Neural cell (in vitro differentiated cells): ENCODE data around the gene HNF1B.

Experiments
- CTCF ChIP-seq: fragments of 450-650 bp; IDR thresholded peaks from 2 replicates; pipeline ENCODE4 v1.5.1; 2014; ENCODE audit warnings: antibody characterized with exemption, mild to moderate bottlenecking, moderate library complexity; ENCODE audit not compliant: poor library complexity, severe bottlenecking
- EZH2 ChIP-seq: fragments of 200-600, 300-800 bp; shearing (Covaris generic), sonication (generic); IDR thresholded peaks from 2 replicates; pipeline ENCODE4 v1.6.1; 2014; ENCODE audit warnings: antibody characterized with exemption, low read length, borderline replicate concordance, mild to moderate bottlenecking; ENCODE audit not compliant: insufficient read depth, poor library complexity, severe bottlenecking
- MXI1 ChIP-seq: fragments of 450-650 bp; conservative IDR thresholded peaks from 2 replicates; pipeline ENCODE4 v1.6.1; 2014; ENCODE audit warnings: antibody characterized with exemption, mild to moderate bottlenecking; ENCODE audit not compliant: poor library complexity, severe bottlenecking
- POLR2AphosphoS5 ChIP-seq: IDR thresholded peaks from 2 replicates; pipeline ENCODE4 v1.6.1; 2012
- RAD21 ChIP-seq: fragments of 450-650 bp; conservative IDR thresholded peaks from 2 replicates; pipeline ENCODE4 v1.6.1; 2014; ENCODE audit warnings: antibody characterized with exemption, mild to moderate bottlenecking, moderate library complexity
- REST ChIP-seq: IDR thresholded peaks from 2 replicates; pipeline ENCODE4 v1.6.1; 2012; ENCODE audit warnings: borderline replicate concordance
- TAF1 ChIP-seq: IDR thresholded peaks from 2 replicates; pipeline ENCODE4 v1.6.1; 2012; ENCODE audit warnings: low read depth

GRCh38 chr17:37737081-37737480 is 7.8 kb downstream of the HNF1B start:
- TF ChIP-seq RAD21 (no peak), MXI1 (no peak), CTCF (no peak), EZH2 (no peak), TAF1 (no peak), POLR2AphosphoS5 (no peak), REST (no peak)
